ENCODE measurements around the gene SNPH.

DNA sequence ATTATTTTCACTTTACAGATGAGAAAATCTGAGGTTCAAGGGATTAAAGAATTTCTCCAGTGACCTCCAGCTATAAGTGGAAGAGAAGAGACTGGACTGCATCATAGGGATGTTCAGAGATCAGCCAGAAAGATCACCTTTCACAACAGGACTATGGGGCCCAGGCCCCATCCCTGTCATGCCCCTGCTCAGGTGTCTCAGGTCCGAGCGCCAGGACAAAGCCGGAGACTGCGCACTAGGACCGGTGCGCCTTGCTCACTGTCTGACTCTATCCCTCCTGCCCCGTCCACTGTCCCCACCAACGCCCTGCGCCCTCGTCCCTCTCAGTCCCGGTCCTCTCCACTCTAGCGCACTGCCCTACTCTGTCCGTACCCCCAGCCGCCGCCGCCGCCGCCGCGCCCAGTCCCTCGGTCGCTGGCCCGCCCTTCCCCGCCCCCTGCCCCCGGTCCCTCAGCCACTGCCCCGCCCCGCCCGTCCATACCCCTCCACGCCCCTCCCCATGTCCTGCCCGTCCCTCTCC is 40.8 kb upstream of the SNPH start:
- TF ChIP-seq ZNF202 (tag by site-specific recombination; IDR thresholded peaks at IDR 0.05; ENCODE audit: borderline replicate concordance) (no peak), ZNF23 (tag by site-specific recombination; IDR thresholded peaks at IDR 0.05; ENCODE audit: borderline replicate concordance) (no peak), REPIN1 (tag by site-specific recombination; IDR thresholded peaks at IDR 0.05; ENCODE audit: low read depth) (no peak), ZNF292 (tag by site-specific recombination; IDR thresholded peaks at IDR 0.05; ENCODE audit: borderline replicate concordance, low read depth) (no peak), TCF7L2 (IDR thresholded peaks at IDR 0.05; ENCODE audit: borderline replicate concordance, low read depth, low read length) (no peak), ZSCAN23 (tag by site-specific recombination; IDR thresholded peaks at IDR 0.05) (no peak), ZNF140 (tag by site-specific recombination; IDR thresholded peaks at IDR 0.05) (no peak)
- TF ChIP-seq, protein P1, sequence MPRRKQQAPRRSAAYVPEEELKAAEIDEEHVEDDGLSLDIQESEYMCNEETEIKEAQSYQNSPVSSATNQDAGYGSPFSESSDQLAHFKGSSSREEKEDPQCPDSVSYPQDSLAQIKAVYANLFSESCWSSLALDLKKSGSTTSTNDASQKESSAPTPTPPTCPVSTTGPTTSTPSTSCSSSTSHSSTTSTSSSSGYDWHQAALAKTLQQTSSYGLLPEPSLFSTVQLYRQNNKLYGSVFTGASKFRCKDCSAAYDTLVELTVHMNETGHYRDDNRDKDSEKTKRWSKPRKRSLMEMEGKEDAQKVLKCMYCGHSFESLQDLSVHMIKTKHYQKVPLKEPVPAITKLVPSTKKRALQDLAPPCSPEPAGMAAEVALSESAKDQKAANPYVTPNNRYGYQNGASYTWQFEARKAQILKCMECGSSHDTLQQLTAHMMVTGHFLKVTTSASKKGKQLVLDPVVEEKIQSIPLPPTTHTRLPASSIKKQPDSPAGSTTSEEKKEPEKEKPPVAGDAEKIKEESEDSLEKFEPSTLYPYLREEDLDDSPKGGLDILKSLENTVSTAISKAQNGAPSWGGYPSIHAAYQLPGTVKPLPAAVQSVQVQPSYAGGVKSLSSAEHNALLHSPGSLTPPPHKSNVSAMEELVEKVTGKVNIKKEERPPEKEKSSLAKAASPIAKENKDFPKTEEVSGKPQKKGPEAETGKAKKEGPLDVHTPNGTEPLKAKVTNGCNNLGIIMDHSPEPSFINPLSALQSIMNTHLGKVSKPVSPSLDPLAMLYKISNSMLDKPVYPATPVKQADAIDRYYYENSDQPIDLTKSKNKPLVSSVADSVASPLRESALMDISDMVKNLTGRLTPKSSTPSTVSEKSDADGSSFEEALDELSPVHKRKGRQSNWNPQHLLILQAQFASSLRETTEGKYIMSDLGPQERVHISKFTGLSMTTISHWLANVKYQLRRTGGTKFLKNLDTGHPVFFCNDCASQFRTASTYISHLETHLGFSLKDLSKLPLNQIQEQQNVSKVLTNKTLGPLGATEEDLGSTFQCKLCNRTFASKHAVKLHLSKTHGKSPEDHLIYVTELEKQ (tag by site-specific recombination; IDR thresholded peaks at IDR 0.05; ENCODE audit: borderline replicate concordance) = no peak
- TF ChIP-seq, protein P2, sequence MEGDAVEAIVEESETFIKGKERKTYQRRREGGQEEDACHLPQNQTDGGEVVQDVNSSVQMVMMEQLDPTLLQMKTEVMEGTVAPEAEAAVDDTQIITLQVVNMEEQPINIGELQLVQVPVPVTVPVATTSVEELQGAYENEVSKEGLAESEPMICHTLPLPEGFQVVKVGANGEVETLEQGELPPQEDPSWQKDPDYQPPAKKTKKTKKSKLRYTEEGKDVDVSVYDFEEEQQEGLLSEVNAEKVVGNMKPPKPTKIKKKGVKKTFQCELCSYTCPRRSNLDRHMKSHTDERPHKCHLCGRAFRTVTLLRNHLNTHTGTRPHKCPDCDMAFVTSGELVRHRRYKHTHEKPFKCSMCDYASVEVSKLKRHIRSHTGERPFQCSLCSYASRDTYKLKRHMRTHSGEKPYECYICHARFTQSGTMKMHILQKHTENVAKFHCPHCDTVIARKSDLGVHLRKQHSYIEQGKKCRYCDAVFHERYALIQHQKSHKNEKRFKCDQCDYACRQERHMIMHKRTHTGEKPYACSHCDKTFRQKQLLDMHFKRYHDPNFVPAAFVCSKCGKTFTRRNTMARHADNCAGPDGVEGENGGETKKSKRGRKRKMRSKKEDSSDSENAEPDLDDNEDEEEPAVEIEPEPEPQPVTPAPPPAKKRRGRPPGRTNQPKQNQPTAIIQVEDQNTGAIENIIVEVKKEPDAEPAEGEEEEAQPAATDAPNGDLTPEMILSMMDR (tag by site-specific recombination; IDR thresholded peaks at IDR 0.05) = no peak
- TF ChIP-seq, protein P3, sequence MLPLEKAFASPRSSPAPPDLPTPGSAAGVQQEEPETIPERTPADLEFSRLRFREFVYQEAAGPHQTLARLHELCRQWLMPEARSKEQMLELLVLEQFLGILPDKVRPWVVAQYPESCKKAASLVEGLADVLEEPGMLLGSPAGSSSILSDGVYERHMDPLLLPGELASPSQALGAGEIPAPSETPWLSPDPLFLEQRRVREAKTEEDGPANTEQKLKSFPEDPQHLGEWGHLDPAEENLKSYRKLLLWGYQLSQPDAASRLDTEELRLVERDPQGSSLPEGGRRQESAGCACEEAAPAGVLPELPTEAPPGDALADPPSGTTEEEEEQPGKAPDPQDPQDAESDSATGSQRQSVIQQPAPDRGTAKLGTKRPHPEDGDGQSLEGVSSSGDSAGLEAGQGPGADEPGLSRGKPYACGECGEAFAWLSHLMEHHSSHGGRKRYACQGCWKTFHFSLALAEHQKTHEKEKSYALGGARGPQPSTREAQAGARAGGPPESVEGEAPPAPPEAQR (tag by site-specific recombination; IDR thresholded peaks at IDR 0.05) = no peak
